GM19023 (cell line): ENCODE data around the gene MACF1.
"Not testable (repeated sequence)": the region's sequence is repeated elsewhere in the genome, so short reads cannot be mapped to it uniquely, and the experiment has no call there.

Source experiments
- ATAC-seq: cut with Tn5 transposase; IDR thresholded peaks from one replicate; pipeline ENCODE4 v1.9.1; 2021; ENCODE audit warnings: mild to moderate bottlenecking, moderate library complexity; ENCODE audit not compliant: unreplicated experiment

The MACF1 gene, protein sequence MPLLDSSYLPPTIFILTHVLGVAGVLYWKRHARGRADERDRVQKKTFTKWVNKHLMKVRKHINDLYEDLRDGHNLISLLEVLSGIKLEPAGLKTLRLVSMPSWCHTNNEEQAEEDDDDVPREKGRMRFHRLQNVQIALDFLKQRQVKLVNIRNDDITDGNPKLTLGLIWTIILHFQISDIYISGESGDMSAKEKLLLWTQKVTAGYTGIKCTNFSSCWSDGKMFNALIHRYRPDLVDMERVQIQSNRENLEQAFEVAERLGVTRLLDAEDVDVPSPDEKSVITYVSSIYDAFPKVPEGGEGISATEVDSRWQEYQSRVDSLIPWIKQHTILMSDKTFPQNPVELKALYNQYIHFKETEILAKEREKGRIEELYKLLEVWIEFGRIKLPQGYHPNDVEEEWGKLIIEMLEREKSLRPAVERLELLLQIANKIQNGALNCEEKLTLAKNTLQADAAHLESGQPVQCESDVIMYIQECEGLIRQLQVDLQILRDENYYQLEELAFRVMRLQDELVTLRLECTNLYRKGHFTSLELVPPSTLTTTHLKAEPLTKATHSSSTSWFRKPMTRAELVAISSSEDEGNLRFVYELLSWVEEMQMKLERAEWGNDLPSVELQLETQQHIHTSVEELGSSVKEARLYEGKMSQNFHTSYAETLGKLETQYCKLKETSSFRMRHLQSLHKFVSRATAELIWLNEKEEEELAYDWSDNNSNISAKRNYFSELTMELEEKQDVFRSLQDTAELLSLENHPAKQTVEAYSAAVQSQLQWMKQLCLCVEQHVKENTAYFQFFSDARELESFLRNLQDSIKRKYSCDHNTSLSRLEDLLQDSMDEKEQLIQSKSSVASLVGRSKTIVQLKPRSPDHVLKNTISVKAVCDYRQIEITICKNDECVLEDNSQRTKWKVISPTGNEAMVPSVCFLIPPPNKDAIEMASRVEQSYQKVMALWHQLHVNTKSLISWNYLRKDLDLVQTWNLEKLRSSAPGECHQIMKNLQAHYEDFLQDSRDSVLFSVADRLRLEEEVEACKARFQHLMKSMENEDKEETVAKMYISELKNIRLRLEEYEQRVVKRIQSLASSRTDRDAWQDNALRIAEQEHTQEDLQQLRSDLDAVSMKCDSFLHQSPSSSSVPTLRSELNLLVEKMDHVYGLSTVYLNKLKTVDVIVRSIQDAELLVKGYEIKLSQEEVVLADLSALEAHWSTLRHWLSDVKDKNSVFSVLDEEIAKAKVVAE (N-terminal part only)

DNA sequence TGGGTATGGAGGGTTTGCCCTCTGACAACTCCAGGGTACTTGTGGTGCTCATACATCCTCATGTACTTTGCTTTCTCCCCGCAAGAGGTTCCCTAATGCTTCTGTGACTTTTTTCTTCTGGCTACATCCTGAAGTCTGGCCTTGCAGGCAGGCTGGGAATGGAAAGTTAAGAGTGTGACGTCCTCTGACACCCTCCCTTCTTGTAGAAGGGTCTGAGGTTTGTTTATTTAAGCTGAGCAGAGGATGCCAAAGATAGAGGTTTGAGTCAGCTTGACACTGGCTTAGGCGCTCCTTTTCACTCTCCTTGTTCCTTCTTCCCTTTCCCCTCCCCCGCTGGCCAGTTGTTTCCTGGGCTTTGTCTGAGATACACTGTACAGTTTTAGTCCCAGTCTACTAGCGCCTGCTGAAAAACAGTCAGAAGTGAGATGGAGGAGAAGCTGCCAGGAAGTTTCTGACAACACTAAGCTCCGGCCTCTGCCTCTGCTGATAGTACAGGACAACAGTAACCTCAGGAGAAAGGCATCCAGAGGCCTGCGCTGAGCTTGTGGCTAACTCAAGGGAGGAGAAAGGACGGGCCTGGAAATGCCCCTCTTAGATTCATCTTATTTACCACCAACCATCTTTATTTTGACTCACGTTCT lies at the start of gene MACF1:
Gene MACF1, plus strand, starts transcription at position 255 of the 641 bp plus-strand sequence. Its CDS starts 328 bp downstream, at position 583.
- no peak for ATAC-seq

DNA sequence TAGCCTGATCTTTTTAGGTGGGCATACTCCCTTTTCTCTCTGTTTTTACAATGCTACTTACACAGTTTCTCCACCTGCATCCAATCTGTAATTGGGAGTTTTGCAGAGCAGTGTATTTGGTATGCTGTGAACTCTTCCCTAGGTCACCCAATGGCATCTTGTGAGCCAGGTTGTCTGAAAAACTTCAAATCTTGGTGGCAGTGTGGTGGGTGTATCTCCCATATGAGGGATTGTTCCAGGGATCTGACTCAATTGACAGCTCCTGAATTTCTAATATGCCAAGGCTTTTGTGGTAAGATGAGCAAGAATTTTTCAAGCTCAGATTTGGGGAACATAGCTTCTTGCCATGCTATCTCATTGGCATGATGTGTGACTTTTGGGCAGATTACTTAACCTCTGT lies 47.2 kb upstream of the MACF1 start:
- ATAC-seq: no peak

DNA sequence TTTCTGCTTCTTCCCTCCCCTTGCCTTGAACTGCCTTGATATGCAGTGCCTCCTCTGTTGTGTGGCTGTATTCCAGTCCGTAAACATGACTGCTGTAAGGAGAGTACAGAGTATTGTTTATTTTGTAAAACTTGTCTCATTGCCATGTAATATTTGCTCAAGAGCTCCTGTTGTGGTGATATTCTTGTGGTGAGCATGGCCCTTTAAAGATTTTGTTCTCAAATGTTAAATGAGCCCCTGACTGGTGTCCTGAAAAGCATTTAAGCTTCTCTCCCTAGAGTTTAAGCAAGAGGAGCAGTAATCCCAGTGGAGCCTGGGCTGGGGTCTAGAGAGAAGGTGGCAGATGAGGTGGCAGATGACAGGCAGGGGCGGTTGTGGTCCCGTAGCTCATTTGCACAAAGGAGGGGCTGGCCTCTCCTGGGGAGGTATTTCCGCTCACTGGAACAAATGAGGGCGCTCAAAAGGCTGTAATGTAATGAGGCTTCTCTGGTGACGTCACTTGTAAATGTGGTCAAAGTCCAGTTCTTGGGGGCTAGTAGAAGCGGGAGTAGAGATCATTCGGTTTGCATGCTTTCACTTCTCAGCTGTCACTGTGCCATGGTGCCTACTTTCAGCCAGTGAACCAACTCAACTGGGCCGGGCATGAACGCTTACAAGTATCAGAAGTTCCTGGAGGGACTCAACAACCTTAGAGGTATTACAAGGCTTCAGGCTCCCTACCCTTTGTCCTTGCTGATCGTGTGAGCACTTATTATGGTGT lies 46.0 kb upstream of the MACF1 start:
- peak; percentile 64 for ATAC-seq

DNA sequence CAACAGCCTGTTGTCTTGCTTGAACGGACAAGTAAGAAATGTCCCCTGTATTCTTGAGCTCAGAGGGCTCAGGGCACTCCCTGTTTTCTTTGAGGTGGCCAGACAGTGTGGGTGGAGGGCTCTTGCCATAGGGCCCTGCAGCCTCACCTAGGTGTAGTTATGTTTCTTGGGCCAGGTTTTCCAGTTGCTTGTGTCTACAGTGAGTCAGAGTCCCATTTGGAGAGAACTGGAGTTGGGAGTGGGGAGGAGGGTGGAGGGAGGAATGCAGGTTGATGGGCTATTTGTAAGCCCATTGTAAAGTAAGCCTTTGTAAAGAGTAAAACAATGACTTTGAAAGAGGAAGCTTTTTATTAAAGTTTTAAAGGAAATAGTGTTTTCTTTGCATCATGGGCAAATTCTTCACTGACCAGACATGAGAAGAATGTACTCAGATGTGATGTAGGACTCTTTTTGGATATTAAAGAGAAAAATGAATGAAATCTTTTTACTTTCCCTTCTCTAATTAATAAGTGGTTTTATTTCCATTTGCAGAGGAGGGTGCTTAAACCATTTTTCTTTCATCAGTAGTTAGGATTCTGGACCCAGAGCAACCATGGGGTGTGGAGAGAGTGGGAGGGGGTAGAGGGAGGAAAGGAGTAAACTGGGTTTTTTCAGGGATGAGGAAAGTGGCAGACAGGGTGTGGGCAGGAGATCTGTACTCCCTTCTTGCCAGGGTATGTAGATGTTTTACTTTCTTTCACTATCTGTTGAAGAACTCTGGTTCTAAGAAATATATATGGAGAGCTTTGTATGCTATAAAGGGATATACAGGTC lies 45.1 kb upstream of the MACF1 start:
- no peak for ATAC-seq

DNA sequence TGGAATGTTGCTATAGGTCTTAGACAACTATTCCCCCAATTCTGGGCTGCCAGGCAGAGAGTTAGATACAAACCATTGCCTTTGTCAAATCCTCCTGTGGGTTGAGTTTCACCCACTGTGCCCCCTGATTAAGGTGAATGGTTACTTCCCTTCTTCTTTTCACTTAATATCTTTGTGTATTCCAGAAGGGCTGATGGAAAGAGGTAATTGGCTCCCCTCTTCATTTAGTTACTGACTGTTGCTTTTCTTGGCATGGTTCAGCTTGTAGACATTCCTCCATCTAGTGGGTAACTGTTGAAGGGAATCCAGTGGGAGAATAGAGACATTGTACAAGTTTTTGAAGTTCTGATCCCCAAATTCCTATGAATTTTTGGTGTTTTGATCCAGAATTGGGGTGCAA lies 43.8 kb upstream of the MACF1 start:
- no peak for ATAC-seq

DNA sequence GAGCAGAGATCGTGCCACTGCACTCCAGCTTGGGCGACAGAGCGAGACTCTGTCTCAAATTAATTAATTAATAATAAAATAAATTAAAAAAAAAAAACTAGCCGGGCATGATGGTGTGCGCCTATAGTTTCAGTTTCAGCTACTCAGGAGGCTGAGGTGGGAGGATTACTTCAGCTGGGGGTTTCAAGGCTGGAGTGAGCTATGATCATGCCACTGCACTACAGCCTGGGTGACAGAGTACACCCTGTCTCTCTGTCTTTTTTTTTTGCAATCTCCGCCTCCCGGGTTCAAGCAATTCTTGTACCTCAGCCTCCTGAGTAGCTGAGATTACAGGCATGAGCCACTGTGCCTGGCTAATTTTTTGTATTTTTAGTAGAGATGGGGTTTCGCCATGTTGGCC lies 42.7 kb upstream of the MACF1 start:
- ATAC-seq: not testable (repeated sequence)

DNA sequence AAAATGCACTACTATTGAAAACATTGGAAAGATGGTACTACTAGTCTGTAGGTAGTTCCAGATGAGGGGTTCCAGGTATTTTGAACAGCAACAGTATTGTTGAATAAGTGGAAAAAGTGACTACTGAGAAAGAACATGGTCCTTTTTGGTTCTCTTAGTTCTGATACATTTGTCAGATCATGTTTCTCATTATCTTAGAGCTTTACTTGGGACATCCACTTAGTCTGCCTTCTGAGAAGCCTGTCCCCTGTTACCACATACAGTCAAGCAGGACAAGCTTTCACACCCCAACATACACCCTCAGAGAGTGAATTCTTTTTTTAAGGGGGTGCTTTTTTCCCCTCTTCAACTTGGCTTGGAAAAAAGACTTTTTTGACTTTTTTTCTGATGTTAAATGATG lies 41.0 kb upstream of the MACF1 start:
- no peak for ATAC-seq

DNA sequence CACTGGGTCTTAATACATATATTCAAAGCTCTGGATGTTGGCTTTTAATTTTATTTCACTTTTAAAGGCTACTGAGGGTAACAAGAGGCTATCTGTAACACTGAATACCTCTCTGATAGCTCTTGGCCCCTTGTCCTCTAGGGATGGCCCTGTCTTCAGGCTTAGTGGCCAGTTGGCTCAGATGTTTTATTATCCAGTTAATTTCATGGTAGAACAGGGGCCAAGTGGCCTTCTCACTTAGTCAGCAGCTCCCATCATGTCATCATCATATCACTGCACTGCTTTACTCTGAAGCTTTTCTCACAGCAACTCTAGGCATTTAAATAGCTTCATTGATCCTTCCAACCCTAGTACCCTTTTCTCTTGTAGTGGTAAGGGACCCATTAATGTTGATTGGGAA lies 40.2 kb upstream of the MACF1 start:
- no peak for ATAC-seq

DNA sequence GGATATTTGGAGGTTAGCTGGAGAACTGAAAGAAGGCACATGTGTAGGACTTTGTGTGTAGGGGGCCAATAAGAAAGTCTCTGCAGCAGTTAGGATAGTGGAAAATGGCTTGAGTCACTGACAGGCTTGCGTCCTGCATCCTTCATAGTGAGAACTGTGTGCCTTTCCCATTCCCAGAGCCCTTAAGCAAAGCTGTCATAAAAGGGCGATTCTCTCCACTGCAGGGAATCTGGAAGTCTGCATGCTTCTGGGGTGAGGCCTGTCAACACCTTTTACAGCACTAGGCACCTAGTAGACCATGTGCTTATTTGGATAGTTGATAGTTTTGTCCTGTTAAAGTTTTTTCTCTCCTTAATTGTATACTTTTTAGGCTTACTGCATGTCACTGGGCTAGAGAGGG lies 39.4 kb upstream of the MACF1 start:
- ATAC-seq: no peak

DNA sequence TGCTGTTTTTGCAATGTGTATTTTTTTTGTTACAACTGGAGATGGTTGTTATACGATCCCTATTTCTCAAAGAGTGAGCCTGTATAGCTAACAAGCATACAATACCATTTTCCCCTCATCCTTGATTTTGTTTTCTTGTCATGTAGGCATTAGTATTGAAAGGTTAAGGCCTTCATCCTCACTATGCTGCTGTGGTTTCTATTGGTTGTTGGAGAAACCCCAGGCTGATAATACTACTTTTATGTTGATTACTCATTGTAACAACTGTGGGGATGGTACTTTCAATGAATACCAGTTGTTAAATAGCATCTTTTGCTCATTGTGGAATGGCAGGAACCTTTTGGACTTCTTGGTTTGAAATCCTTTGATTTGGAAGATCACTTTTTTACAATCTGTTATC lies 39.0 kb upstream of the MACF1 start:
- ATAC-seq: no peak

DNA sequence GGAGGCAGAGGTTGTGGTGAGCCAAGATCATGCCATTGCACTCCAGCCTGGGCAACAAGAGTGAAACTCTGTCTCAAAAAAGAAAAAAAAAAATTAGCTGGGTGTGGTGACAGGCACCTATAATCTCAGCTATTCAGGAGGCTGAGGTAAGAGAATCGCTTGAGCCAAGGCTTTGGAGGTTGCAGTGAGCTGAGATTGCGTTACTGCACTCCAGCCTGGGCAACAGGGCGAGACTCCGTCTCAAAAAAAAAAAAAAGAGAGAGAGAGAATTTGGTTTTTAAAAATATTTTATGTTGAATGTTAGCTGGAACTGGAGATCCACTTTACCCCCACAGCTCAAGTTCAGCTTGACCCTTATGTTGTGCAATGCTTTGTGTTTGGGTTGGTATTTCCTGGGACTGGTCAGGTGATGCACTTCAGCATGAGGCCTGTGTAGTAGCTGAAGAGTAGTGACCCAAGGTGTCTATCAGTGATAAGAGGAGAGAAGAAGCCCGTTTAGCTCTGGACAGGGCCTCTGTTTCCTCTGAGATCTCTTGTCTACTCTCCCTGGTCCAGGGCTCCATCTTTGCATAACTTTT lies 36.8 kb upstream of the MACF1 start:
- ATAC-seq: no peak

DNA sequence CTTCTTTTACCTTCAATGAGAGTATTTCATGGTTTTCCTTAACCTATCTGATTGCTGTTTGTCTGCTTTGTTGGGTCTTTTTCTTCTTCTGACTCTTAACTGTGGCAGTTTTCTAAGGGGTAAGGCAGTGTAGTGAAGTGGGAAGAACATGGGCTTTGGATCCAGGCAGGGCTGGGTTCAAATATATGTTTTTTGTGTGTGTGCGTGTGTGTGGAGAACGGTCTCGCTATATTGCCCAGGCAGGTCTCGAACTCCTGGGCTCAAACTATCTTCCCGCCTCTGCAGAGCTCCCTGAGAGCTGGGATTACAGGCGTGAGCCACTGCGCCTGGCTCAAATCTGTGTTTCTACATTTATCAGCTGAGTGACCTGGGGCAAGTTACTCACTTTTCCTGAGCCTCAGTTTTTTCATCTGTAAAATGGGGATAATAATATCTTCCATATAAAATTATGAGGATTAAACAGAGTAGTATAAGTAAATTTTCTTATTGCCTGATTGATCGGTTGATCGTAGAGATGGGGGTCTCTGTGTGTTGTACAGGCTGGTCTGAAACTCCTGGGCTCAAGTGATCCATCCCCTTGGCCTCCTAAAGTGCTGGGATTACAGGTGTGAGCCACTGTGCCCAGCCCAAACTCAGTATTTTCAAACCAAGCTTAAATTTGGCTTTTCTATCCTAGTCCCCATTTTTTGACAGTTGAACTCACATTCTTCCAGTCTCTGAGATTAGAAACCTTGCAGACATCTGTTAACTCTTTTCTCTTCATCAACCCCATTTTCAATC lies 36.0 kb upstream of the MACF1 start:
- ATAC-seq: no peak

DNA sequence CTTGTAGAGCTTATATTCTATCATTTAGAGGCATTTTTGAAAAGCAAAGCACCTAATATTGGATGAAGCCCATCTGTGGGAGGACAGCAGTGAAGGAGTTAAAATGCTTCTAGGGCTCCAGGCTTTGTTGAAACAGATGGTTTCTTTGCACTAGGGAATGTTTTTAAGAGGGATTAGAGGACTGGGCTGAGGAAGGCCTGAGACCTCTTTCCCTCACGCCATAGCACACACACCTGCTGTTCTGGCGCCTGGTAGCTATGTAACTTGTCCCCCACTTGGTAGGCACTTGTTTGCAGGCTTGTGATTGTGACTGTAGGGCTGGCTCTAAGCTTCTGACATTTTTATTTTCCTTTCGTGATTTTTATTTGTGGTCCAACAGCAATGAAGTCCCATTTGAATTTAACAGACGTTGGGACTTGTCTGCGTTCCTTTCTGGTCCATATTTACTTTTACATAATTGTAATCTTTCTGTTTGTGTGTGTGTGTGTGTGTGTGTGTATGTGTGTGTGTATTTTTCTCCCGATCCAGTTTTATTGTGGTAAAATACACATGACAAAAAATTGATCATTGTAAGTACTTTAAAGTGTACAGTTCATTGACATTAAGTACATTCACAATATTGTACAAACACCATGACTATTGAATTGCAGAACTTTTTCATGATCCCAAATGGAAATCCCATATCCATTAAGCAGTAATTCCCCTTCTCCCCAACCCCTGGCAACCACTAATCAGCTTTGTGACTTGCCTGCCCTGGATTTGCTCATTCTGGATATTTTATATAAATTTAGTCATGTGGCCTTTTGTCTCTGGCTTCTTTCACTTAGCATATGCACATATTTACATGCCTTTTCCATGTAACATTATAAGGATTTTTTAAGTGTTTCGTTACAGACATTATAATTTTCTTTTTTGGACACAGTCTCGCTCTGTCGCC lies 33.5 kb upstream of the MACF1 start:
- ATAC-seq: no peak

DNA sequence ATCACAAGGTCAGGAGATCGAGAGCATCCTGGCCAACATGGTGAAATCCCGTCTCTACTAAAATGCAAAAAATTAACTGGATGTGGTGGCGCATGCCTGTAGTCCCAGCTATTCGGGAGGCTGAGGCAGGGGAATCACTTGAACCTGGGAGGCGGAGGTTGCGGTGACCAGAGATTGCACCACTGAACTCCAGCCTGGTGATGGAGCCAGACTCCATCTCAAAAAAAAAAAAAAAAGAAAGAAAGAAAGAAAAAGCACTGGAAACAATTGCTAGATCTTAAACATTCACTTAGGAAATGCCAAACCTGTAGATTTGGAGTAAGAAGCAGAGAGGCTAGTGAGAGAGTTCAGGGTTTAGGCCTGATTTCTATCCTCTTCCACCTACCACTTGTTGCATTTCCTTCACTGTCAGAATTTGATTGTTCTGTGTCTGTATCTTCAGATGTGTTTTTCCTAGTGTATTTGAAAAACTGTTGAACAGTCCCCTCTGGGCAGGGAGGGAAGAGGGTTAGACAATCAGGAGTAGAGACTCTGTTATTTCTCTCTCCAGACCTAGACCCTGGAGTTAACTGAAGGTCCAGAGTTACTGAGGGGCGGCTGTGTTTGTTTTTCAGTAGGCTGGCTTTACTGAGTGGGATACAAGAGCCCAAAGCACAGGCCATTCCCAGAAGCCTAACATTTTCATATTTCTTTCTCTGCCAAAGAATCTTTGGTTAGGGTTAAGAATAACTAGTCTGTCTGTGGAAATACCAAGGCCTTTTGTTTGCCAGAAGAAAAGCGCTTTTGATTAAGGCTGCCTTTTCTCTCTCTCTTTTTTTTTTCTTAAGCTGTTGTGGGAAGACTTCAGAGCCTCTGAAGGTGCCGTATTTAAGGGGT lies 31.1 kb upstream of the MACF1 start:
- ATAC-seq: no peak

DNA sequence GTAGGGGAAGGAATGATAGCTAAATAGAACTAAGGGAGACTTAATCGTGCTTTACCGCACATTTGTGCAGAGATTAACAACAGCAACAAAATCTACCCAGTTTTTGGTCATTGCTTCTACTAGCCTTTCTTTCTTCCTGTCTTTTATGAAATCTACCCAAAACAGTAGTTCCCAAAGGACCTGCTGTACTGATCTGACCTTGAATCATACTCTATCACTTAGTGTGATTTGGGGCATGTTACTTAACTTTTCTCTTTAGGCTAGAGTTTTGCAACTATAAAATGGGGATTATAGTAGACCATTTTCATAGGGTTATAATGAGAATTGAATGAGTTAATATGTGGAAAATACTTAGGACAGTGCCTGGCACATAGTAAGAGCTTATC lies 30.5 kb upstream of the MACF1 start:
- no peak for ATAC-seq
